HuH-7.5 (cell line): ENCODE data around the gene HS2ST1.

Experiments used
- DNase-seq: peaks from one replicate; pipeline ENCODE4 v3.0.0; 2011; ENCODE audit warnings: low spot score

The HS2ST1 gene

DNA sequence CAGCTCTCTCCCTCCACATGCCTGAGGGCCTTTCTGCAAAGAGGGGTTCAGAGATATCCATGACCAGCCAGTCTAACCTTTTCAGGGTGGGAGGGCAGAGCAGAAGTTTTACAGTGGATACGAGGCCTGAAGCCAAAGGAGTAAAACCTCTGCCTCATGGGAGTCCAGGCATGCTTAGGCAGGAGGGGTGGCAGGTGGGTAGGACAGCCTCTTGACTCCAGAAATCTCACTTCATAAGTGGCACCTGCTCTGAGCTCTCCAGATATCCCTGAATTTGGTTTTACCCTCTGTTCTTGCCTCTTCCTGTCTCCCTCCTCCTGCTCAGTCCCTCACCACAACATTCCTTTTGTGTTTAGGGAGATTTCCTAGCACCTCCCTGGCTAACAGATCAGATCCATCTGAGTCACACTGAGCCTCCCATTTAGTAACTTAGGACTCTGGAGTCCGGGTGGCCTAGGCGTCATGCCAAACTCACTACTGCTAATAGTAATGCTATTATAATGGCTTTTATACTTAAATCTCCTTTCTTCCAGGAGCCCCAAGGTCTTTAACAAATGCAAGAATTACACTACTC lies 201.0 kb downstream of the HS2ST1 start:
- no peak for DNase-seq

DNA sequence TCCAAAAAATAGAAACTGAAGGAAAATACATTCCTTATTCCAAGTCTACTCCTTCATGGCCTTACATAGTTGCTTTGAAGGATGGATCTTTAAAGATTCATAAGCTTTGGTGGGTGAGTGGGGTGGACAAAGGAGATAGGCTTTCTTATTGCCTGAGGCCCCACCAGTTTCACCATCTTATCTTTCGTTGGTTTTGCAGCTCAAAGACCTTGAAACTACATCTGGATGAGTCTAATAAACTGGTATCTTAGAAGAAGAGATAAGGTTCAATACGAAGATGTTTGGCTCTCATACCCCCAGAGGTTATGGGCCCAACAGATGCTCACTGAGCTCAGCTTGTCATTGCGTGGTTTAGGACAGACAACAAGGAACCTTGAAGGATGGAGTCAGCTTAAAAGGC lies 201.5 kb downstream of the HS2ST1 start:
- no peak for DNase-seq

DNA sequence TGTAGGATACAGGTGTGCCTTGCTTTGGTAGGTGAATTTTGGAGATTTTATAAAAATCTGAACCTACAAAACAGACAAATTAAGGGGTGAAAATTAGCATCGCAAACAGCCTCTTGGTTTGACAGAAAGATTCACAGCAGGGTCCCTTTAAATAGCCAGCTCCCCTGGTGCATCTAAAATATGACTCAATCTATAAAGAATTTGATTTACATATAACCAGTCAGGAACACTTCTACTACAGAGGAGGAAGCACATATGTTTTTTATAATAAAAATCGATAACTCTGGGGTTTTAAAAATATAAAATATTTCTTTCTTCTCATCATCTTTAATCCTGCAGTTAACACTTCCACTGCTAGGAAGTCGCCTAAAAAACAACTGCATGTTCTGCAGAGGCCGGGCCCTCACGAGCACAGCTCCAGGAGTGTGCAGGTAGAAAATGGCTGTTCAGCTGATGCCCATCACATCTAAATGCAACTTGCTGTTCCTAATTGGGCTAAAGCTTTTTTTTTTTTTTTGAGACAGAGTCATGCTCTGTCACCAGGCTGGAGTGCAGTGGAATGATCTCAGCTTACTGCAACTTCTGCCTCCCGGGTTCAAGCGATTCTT lies 203.4 kb downstream of the HS2ST1 start:
- no peak for DNase-seq

DNA sequence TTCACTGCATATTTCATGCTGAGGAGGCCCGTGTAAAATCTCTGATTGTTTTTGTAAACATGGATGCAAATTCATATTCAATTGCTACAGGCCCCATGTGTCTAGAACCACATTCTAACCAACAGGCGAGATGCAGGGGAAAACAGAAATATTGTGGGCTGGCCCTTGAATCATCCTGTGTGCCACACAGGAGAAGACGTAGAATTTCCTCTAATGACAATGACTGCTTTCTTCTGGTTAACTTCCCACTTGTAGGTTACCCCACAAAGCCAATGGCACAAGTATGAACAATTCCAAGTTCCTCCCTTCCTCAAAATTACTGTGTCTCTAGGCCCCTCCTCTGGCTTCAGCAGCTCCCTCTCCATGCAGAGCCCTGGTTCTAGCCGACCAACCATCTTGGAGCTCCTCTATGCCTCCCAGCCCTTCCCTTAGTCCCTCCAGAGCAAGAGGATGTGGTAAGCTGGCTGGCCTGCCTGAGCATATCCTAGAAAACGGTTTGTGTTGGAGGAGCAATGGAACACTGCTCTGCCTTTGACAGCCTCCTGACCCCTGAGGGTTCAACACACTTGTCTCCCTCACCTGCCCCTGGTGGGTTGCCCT lies 205.2 kb downstream of the HS2ST1 start:
- no peak for DNase-seq

DNA sequence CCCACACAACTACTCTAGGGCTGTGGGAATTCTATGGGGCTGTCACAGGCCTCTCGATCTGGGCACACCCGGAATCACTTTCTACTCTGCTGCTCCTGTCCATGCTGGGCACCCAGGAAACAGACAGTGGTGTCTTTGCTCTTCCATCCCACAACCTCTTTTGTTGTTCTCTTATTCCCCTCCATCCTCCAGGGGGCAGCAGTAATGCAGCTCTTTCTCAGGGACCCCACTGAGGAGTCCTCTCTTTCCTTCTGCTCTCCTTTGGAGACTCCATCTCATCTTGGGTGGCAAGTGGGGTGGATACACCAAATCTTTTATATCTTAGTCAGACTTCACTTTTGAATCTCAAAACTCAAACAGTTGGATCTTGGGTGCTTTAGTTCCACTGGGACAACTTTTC lies 206.3 kb downstream of the HS2ST1 start:
- DNase-seq = no peak

DNA sequence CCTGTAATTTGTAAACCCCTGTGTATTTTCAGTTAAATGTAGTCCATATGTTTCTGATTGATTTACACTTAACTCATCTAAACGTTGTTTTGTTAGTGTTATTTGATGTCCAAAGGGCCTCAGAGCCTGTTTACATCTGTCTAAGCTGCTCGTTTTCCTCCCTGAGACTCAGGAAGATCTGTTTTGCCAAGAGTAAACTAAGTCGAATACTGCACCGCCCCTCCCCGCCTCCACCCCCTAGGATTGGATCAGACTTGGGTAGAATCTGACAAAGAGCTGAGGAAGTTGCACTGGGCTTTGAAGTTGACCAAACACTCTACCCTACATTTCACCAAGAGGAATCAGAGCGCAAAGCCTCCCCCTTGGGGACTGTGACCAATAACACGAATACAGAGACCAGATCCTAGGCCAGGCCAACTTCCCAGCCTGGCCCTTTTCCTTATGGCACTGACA lies 207.3 kb downstream of the HS2ST1 start:
- DNase-seq = no peak

DNA sequence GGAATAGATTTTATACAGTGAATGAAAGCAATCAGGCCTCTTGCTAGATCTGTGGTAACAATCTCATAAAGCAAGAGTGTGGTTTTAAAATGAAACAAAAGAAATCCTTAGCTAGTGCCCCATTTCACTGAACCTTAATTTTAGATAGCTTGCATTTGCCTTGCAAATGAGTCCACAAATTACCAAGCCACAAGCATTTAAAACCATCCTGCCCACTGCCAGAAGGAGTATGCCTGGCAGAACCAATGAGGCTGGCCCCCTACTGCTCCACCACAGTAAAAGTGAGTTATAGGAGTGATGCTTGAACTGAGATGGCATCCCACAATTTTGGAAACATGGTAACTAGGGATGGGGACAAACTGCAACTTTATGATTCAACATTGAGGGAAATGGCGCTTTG lies 207.8 kb downstream of the HS2ST1 start:
- DNase-seq = no peak

DNA sequence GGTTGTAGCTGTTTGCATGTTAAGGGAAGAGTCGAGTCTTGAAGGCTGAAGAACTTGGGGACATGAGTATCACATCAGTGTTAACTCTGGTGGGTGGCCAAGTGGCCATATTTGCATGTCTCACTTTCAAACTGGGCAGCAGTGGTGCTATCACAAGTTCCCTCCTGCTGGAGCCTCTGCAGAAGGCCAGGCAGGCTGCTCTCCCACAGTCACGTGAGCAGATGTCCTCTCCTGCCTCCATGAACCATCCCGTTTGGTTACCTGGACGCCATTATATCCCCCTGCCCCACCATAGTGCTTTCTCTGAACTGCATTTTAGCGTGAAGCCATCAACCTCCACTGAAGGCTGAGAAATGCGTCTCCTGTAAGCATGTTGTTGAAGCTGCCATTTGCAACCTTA lies 209.2 kb downstream of the HS2ST1 start:
- no peak for DNase-seq

DNA sequence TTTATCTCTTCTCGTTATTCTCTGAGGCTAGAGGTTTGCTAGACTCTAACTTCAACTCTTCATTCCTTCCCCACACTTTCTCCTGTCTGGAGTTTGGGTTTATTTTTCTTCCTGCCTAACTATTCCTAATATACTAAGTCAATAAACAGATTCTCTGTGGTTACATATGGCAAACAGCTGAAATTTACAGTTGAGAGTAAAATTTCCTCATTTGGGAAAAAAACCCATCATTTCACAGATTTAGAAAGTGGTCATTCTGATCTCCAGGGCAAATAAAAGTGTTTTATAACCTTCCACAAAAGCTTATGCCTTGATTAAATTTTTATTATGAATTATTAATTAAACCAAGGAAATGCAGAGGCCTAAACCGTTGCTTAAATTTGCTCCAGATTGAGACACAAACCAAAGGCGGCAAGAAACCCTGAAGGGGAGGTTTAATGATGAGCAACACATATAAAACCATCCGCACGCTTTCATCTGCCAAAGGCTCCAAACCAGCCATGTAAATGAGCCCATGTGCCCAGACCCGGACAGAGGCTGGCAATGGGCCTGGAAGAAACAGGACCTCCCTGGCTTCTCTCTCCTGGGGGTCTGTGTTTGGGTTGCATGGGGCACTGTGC lies 212.6 kb downstream of the HS2ST1 start:
- DNase-seq = no peak

DNA sequence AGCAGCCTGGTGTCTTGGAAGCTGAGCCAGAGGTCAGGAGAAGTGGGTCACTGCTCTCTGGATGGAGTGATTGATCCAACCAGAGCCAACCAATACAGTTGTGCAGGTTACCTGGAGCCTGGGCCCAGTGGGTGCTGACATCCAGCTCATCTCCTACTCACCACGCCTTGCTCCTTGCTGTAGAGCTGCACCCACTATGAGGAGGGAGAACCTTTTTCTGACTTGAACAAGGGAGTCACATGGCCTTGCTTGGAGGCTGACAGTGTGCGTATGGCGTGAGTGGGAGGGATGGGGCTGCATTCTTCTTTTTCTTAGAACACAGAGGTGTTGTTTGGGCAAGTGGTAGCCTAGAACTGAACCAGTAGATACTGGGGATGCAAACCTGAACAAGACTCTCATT lies 213.1 kb downstream of the HS2ST1 start:
- DNase-seq = no peak

DNA sequence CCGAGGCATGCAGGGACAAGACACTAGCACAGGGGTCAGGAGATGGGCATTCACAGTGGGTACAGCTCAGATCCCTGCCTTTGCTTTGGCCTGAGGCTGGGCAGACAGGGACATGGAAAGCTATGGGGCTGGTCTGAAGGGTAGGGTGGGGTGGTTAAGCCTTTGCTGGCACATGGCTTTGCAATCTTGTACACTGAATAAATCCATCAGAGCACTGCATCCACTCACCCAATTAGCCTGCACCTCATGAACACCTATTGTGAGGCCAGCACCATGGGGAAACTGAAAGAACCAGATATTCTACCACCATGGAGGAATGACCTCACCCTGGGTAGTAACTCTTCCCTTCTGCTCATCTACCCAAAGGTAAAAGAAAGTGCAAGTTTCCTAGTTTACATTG lies 214.6 kb downstream of the HS2ST1 start:
- DNase-seq = no peak

DNA sequence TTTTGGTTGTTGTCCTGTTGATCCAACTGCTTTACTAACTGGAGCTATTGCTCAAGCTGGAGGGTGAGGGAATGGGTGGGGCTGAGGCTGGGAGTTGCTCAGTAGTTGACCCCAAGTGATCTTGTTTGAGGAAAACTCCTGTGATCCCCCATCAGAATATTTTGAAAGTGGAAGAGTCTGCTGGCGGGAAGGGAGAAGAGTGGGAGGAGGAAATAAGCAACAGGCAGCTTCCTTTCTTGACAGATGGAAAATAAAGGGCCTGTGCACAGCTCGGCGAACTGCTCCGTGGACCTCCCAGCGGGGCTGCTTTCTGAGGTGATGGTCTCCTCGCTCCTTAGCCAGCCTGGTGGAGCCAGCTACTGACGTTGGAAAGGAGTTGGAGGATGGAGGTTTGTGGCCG lies 215.2 kb downstream of the HS2ST1 start:
- no peak for DNase-seq

DNA sequence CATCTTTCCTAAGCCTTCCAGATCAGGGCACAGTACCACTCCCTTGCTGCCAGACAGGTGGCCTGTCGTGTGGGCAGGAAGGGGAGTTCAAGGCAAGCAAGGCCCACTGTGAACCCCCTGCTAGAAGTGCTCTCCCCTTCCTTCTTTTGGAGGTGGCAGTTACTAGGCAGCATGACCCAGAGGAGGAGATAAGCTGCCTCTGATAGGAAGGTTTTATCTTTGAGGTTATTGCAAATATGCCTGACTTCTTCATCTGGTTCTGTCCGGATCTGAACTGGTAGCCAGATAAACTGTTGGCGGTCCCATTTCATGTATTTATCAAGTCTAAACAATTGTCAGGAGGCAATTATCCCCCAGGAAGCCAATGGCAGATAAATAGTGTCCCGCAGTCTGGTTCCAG lies 216.0 kb downstream of the HS2ST1 start:
- no peak for DNase-seq

DNA sequence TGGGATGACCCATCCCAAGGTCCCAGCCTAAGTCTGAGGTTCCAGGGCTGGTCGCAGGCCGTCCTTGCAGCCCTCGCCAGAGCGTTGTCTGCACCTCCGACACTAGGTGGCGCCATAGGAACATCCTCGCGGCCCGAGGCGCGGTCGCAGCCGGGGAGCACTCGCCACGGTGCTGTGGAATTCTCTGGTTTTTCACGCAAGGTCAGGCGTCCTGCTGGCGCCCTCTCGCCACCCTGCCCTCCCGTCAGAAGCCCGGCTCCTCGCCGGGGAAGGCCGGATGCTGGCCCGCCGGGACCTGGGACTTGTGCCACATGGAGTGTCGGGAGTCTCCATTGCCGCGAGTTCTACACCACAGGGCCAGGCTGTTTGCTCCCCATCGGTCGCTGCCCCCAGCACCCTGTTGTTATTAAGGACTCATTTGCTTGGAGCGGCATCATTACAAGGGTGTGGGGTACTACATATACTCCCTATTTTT lies 217.4 kb downstream of the HS2ST1 start:
- peak; percentile 78 for DNase-seq

DNA sequence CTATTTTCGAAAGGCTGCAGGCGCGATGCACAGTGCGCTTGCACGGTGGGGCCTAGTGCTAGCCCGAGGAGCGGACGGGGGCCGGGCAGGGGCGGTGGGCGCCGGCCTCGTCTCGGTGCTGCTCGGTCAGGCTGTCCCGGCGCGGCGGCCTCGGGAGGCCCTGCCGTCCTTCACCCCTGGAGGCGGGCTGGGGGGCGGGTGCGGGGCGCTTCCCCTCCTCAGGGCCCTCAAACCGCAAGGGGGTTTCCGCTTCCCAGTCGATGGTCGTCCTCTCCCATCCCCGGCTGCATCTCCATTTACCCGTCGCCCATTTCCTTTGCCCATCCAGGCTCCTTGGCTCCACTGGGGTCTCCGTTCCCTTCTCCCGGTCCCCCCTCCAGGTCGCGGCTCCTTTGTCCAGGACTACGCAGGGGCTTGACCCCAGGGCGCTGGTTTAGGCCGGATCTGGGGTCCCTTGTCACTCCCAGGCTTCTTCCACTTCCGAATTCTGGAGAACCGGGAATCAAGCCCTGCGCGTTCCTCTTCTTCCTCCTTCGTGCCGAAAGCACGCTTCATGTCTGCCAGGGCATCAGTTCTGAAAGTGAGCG lies 217.9 kb downstream of the HS2ST1 start:
- no peak for DNase-seq

DNA sequence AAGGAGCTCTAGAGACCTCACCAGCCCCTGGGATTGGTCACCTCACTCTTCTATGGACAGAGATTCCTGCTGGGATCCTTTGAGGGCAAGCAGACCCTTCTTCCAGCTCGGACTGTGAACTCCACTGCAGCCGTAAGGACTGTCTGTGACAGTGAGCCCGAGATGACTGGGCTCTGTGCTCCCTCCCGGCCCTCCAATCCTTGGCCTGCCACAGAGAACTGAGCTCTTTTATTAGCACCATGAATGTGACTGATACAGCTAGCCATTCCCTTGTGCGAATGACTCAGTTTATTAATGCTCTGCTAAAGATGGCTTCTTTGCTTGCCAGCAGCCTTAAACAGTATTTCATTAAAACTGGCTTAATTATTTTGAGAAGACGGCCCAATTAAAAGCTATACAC lies 219.6 kb downstream of the HS2ST1 start:
- DNase-seq = no peak

DNA sequence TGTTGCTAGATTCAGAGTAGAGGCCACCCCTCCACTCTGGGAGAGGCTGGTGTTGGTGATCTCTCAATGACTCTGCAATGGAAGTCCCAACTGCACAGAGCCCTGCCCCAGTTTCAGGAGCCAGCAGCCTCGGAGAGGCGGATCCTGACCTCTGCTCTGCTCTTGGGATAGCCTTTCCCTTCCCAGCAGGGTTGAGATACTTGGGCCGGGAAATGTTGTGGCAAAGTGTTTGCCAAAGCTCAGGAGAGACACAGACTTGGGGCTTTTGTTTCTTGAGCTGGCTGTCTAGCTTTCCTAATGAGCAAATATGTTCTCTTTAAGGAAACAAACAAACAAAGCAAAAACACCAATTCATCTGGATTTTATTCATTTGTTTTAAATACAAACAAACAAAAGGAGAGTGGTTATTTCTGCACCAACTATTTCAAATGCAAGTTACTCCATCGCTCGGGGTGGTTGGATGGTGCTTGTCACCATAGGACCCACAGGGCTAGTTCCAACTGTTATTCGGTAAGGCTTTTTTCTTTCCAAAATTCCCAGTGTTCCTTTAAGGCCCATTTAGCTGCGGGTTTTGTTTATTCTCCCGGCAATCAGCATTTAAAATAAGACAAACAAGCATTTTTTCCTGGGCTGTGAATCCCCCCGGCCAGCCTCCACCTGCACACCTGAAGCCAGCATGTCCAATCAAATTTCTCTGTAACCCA lies 220.3 kb downstream of the HS2ST1 start:
- DNase-seq = no peak

DNA sequence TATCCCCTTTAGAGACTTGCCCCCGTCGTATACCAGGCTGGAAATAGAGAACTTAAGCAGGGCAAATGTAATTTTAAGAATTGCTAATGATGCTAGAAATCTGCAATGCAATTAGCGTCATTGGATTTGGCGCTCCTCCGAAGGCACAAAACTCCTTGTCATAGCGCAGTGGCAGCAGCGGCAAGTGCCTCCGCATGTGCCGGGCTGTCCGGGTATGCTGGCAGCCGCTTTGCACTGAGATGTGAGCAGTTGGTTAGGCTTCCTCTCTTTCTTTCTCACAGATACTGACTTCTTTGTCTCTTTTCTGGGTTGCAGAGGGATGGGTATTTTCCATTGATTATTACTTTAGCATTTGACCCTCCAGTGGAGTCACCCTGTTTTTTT lies 220.9 kb downstream of the HS2ST1 start:
- DNase-seq = no peak

DNA sequence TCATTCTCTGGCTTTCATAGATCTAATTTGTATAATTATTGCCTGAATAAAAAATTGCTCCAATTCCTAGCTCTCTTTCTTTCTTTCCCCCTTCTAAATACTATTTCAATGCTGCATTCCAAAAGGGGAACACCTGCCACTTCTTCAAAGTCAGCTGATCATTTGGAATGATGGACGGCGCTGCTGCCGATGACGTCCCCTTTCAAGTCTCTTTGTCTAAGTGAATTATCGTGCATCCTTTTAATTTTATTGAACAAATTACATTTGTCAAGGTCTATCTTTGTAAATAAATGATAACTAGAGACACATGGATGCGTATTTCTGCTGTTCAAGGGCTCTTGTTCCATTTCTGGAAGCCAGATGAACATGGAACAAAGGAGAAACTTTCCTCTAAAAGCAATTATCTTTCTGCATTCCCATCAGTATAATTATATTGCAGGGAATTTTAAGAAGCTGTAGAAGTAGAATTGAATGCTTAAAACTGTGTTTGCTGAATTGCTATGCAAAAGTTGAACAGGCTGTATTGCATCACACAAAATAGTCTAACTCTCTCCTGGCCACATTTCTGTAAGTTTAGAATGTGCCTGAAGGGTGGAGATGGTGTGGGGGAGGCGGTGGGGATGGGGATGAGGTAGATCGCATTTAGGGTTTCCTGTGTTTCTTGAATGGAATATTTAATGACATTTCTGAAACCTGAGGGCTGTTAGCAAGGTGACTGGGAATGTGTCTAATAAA lies 222.3 kb downstream of the HS2ST1 start:
- no peak for DNase-seq

DNA sequence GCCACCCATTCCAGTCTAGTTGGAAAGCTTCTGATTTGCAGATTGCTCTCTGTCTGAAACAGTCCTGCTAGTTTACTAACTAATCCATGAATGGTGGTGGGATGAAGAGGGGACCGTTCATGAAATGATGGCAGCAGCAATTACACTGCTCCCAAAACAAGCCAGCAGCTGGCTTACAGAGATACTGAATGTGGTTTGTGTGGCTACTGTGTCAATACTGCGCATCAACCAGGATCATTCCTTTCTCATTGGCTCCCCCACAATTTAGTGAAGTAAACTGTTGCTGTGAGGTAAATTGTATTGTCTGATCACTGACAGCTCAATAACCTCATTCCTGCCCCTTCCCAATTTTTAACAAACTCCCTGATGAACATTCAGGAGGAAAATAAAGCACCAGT lies 222.9 kb downstream of the HS2ST1 start:
- DNase-seq = no peak

DNA sequence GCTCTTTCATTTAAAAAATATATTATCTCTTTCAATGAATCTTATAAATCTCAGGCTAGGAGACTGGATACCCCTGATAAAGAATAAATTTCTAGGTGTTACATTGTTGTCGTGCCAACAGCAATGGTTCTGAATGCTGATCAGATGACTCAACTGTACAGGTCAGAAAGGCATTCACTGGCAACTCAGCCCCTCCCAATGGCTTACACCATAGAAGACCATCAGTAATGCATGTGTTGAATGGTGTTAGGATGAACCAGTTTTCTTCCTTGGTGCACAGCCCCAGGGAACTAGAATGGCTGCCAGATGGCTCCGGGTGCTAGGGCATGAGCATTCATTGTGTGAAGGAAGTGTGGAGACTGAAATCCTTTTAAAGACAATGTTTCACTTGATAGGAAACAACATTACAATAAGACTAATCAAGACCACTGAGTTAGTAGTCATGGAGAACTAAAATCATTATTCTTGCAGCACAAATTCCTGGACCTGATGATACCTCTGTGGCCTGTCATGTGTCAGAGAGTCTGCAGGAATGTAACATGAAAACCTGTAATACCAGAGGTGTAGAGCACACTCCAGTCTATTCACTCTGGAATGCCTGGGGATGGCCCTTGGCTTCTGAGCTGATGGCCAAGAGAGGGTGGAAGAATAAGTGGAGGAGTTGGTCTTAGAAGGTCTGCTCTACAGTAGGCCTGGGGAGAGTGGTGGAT lies 226.6 kb downstream of the HS2ST1 start:
- DNase-seq = no peak
